ENCODE measurements around the gene GRID2IP.

DNA sequence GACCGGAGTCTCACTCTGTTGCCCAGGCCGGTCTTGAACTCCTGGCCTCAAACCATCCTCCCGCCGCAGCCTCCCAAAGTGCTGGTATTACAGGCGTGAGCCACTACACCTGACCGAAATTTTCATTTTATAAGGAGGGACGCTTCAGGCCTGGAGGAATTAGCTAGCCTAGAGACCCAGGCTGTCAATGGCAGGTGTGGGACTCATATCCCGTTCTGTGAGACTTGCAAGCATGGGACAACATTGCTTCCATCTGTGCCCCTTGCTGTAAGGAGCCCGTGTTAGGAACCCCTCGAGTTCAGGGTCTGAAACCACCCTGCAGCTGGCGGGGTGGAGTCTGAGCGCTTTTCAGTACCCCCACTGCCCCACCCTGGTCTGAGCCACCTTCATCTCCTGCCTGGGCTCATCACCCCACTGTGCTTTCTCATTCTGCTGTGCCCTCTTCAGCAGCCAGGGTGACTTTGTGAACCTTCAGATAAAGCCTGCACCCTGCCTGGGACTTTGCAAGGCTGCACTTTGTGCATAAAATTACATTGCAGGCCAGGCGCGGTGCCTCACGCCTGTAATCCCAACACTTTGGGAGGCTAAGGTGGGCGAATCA, 102.2 kb downstream of the GRID2IP start:
- TF ChIP-seq, protein P1, sequence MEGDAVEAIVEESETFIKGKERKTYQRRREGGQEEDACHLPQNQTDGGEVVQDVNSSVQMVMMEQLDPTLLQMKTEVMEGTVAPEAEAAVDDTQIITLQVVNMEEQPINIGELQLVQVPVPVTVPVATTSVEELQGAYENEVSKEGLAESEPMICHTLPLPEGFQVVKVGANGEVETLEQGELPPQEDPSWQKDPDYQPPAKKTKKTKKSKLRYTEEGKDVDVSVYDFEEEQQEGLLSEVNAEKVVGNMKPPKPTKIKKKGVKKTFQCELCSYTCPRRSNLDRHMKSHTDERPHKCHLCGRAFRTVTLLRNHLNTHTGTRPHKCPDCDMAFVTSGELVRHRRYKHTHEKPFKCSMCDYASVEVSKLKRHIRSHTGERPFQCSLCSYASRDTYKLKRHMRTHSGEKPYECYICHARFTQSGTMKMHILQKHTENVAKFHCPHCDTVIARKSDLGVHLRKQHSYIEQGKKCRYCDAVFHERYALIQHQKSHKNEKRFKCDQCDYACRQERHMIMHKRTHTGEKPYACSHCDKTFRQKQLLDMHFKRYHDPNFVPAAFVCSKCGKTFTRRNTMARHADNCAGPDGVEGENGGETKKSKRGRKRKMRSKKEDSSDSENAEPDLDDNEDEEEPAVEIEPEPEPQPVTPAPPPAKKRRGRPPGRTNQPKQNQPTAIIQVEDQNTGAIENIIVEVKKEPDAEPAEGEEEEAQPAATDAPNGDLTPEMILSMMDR (IDR thresholded peaks at IDR 0.05) = no peak
- TF ChIP-seq ZFX (IDR thresholded peaks at IDR 0.05; ENCODE audit: borderline replicate concordance) = no peak

All from 22Rv1 (cell line).